Measurements from ENCODE around the gene EMILIN1.
A peak's percentile ranks its signal among the peaks of the same experiment; 100 is the strongest.

The EMILIN1 gene

DNA sequence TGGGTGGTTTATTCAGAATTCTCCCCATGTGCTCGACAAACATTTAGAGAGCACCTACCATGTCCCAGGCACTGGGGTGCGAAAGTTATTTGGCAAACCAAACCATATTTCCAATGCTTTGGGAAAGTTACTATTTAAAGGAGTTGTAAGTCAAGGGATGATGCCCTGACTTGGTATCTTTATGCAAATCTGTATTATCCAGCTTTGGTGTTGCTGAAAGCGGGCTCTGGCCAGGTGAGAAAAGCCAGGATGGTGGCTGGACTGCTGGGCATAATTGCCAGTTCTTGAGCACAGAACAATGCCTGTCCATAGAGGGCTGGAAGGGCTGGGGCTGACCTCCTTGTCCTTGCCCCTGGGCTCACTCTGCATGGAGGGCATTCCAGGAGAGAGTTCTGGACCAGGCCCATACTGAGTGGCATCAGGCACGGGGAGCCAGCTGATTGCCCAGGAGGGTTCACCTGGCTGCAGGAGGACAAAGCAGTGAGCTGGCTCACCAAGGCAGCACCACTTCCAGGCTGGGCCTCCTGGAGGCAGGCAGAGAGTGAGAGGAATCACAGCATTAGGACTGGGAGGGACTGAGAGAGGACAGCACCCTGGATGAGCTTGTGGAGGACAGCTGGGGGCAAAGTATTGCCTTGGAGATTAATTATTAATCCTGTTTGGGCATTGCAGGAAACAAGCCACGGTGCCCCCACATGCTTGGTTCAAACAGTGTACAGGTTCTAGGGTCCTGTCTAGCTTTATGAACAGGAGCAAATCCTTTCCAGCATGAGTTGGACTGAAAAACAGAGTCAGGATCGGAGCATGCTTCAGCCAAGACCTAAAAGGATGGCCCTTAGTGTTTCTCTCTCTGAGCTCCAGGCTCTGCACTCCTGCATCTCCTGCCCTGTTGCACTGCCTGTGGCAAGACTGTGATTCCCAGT, 15.3 kb downstream of the EMILIN1 start:
- ChIA-PET POLR2A (interaction anchor here (0.6 kb wide), 1 partner anchor 11 kb away, joined by 3 read pairs; no protein-coding TSS in a partner anchor), CTCF (interaction anchor here (0.8 to 4.0 kb wide), 9 partner anchors 9 to 209 kb away, joined by 3 to 33 read pairs (median 7); no protein-coding TSS in a partner anchor)
- DNase-seq (ENCODE audit: low read depth, low spot score): no peak
- no peak for TF ChIP-seq CTCF (IDR thresholded peaks at IDR 0.05; ENCODE audit: insufficient read depth, low read length, missing control alignments)
- H3K4me3 ChIP-seq (ENCODE audit: low read depth, low read length): no peak overlapping the region

GRCh38 chr2:27094353-27094984, 16.1 kb downstream of the EMILIN1 start:
- POLR2A ChIA-PET: no interaction called here

GRCh38 chr2:27095427-27095744, 17.0 kb downstream of the EMILIN1 start:
- DNase-seq (ENCODE audit: low read depth, low spot score): no peak
- H3K4me3 ChIP-seq (ENCODE audit: low read depth, low read length): no peak overlapping the region
- TF ChIP-seq CTCF (IDR thresholded peaks at IDR 0.05; ENCODE audit: insufficient read depth, low read length, missing control alignments): no peak
- CTCF ChIA-PET: interaction anchor here (1.1 to 11.8 kb wide), 14 partner anchors 8 to 207 kb away, joined by 3 to 217 read pairs (median 12); partner anchors contain the start of genes DNAJC5G, KHK and TRIM54
- POLR2A ChIA-PET: no interaction called here

More at GRCh38 chr2:27094353-27094984, 16.1 kb downstream of the EMILIN1 start:
- CTCF ChIA-PET: interaction anchor here (1.5 to 8.4 kb wide), 9 partner anchors 7 to 208 kb away, joined by 4 to 155 read pairs (median 23); partner anchors contain the start of gene KHK
- no peak overlapping the region for H3K4me3 ChIP-seq (ENCODE audit: low read depth, low read length)
- no peak for DNase-seq (ENCODE audit: low read depth, low spot score)
- no peak for TF ChIP-seq CTCF (IDR thresholded peaks at IDR 0.05; ENCODE audit: insufficient read depth, low read length, missing control alignments)

DNA sequence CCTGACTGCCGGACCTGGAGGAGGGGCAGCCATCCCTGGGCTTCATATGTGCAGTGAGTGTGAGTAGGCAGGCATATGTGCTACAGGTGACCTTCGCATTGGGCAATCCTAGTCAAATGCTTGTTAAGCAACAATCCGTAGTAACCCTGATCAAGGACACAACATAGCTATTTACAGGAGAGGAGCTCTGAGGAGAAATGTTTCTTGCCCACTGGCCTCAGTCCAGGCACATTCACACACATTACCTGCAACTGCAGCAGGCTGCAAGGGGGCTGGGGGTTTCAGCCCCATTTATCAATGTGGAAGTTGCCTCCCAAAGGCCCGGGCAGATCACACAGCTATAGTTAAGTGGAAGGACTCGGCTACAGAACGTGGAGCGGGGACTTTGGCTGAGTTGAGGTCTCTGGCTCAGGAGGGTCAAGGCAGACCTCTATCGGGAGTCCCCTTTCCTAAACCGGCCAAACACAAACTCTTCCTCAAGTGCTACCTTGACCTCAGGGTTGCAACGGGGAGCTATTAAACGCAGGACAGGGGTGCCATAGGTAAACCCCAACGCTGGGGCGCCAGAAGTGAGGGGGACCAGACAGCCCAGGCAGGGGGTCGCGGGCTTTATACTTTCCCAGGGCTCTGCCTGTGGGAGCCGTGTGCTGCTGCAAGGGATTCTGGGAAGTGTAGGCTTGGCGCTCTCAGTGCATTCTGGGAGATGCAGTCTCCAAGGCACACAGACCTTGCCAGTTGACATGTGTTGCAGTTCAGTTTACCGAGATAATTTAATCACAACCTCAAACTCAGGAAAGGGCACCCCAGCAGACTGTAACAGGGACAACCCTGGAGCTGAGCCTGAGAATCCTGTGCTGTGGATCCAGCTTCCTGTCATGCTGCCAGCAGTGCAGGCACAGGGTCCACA, 17.6 kb downstream of the EMILIN1 start:
- DNase-seq (ENCODE audit: low read depth, low spot score): no peak
- POLR2A ChIA-PET: no interaction called here
- CTCF ChIA-PET: interaction anchor here (1.0 to 11.8 kb wide), 18 partner anchors 8 to 206 kb away, joined by 3 to 217 read pairs (median 6); partner anchors contain the start of genes DNAJC5G, KHK, OST4 and TRIM54
- peak overlapping the region; percentile 23 for H3K4me3 ChIP-seq (ENCODE audit: low read depth, low read length)
- TF ChIP-seq CTCF (IDR thresholded peaks at IDR 0.05; ENCODE audit: insufficient read depth, low read length, missing control alignments): no peak

DNA sequence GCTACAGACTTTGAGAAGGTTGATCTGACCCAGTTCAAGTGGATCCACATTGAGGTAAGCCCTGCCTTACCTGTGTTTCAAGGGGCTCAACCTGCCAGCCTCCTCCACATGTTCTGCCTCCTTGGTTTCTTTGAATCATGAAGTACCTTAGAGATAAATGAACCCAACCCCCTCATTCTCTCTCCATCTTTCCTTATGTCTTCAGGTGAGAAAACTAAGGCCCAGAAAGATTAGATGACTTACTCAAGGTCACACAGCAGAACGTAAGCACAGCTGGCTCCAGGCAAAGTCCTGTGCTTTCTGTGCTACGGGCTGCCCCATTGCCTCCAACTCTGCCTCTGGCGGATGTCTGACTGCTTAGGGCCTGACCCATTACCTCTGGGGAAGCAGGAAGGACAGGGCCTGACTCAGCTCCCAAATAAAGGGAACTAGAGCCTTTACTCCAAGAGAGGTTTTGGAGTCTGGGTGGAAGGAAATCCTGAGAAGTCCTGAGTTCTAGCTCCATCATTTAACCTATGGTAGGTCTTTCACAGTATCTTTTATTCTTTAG, 18.4 kb downstream of the EMILIN1 start:
- POLR2A ChIA-PET: no interaction called here
- no peak overlapping the region for H3K4me3 ChIP-seq (ENCODE audit: low read depth, low read length)
- no peak for TF ChIP-seq CTCF (IDR thresholded peaks at IDR 0.05; ENCODE audit: insufficient read depth, low read length, missing control alignments)
- CTCF ChIA-PET: interaction anchor here (1.0 to 11.8 kb wide), 25 partner anchors 9 to 206 kb away, joined by 3 to 217 read pairs (median 7); partner anchors contain the start of genes CAD, DNAJC5G, KHK and OST4
- DNase-seq (ENCODE audit: low read depth, low spot score): no peak
